NCI-H146 treated with DMSO at 0.1 percent for 48 hours (cell line): ENCODE results near the gene PRKD2.
A peak's percentile ranks its signal among the peaks of the same experiment; 100 is the strongest.
"Not testable (repeated sequence)": the region's sequence is repeated elsewhere in the genome, so short reads cannot be mapped to it uniquely, and the experiment has no call there.

Experiments
- DNase-seq: peaks from one replicate; lab custom pipeline; 2025; ENCODE audit not compliant: unreplicated experiment; lab: John Stamatoyannopoulos, UW

Gene PRKD2

DNA sequence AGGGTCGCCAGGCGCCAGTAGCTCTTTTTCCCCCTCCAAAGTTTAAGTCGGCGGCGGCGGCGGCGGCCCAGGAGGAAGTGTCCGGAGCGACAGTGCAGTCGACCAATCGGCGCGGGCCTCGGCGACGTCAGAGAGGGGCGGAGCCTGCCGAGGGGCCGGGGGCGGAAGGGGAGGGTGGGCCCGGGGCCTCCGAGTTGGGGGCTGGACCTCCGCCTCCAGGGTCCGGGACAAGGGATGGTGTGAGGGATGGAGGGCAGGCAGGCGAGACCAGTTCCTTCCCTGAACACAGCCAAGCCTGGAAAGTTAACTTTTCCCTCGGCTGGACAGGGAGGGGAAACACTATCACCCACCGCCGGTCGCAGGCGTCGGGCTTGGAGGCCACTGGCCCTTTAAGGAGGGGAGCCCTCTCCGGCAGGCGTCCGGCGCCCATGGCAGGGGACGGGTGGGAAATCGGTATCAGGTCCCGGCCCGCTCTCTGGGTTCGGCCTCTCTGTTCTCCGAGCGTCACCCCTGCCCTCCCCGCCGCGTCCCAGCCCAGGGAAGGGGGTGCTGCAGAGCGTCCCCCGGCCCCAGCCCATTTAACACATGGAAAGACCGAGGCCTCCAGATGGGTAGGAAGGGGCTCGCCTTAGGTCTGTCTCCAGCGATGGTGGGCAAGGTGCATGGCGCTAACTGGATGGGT is at the start of gene PRKD2:
Gene PRKD2 (minus strand): TSS at position 81 of the 682 bp plus-strand sequence. CDS start 744 bp downstream, outside the sequence.
- DNase-seq, result peak; percentile 30

DNA sequence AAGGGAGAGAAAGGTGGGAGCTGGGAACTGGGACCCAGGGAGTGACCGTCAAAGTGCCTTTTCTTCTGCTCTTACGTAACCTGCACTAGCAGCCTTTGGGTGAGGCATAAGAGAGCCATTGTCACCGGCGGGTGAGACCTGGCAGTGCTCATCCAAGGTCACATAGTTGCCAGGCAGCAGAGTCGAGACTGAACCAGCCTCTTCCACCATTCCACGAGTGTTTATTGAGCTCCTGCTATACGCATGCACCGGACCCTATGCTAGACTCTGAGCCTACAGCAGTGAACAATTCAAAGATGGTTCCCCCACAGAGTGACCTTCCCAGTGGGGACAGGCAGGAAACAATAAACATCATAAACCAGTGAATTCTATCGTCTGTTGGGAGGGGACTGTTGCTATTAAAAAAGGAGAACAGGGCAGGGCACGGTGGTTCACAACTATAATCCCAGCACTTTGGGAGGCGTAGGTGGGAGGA is 47.9 kb upstream of the PRKD2 start:
- DNase-seq, result no peak

- DNase-seq, result no peak
These were observed 45.5 kb upstream of the PRKD2 start for GRCh38 chr19:46762245-46762890.

- no peak for DNase-seq
These were observed 44.5 kb upstream of the PRKD2 start for GRCh38 chr19:46761418-46761831.

DNA sequence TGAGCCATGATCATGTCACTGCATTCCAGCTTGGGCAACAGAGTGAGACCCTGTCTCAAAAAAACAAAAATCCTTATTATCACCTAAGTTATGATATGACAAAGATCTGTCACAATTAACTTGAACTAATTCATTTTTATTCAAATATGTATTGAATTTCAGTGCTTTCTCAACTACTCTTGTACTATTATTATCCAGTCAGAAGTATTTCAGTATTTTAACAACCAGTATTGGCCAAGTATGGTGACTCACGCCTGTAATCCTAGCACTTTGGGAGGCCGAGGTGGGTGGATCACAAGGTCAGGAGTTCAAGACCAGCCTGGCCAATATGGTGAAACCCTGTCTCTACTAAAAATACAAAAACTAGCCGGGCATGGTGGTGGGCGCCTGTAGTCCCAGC is 44.0 kb upstream of the PRKD2 start:
- not testable (repeated sequence) for DNase-seq

- DNase-seq, result no peak
These were observed 43.4 kb upstream of the PRKD2 start for GRCh38 chr19:46760363-46760762.

GRCh38 chr19:46759817-46760333 is 43.0 kb upstream of the PRKD2 start:
- DNase-seq, result no peak

DNA sequence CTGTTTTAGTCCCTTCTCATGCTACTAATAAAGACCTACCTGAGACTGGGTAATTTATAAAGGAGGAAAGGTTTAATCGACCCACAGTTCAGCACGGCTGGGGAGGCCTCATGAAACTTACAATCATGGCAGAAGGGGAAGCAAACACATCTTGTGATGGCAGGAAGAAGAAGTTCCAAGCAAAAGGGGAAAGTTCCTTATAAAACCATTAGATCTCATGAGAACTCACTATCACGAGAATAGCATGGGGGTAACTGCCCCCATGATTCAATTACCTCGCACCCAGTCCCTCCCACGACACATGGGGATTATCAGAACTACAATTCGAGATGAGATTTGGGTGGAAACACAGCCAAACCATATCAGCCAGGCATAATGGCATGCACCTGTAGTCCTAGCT is 42.3 kb upstream of the PRKD2 start:
- DNase-seq, result no peak

GRCh38 chr19:46756544-46756888 is 39.6 kb upstream of the PRKD2 start:
- no peak for DNase-seq

DNA sequence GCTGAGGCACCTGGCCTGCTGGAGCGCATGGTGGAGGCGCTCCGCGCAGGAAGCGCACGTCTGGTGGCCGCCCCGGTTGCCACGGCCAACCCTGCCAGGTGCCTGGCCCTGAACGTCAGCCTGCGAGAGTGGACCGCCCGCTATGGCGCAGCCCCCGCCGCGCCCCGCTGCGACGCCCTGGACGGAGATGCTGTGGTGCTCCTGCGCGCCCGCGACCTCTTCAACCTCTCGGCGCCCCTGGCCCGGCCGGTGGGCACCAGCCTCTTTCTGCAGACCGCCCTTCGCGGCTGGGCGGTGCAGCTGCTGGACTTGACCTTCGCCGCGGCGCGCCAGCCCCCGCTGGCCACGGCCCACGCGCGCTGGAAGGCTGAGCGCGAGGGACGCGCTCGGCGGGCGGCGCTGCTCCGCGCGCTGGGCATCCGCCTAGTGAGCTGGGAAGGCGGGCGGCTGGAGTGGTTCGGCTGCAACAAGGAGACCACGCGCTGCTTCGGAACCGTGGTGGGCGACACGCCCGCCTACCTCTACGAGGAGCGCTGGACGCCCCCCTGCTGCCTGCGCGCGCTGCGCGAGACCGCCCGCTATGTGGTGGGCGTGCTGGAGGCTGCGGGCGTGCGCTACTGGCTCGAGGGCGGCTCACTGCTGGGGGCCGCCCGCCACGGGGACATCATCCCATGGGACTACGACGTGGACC is 39.1 kb upstream of the PRKD2 start:
- no peak for DNase-seq

- no peak for DNase-seq
These were observed 38.4 kb upstream of the PRKD2 start for GRCh38 chr19:46755077-46755852.

DNA sequence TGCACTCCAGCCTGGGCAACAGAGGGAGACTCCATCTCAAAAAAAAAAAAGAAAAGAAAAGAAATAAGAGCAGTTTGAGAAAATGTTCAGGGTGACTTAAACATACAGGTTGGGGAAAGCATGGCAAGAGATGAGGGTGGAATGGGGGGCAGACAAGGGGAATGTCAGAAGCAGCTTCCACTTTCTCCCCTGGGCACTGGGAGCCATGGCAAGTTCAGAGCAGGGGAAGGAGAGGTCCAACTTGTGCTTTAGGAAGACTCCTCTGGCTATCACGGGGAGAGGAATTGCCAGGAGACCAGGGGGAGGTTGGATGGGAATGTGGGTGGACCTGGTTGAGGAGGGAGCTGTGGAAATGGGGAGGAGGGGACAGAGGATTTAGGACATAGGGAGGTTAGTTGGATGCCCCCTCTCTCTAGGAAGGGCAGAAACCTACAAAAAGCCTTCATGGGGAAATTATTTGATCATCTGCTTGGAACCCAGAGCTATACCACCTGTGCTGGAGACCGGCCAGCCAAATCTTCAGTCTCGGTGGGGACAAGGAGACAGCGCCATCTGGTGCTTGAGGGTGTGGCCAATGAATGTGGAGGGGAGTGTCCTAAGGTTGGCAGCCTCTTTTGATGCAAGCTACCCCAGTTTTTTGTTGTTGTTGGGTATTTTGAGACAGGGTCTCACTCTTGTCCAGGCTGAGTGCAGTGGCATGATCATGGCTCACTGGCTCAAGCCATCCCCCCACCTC is 36.7 kb upstream of the PRKD2 start:
- no peak for DNase-seq

- peak; percentile 4 for DNase-seq
These were observed 31.6 kb upstream of the PRKD2 start for GRCh38 chr19:46748325-46749109.

- peak; percentile 34 for DNase-seq
These were observed 29.6 kb upstream of the PRKD2 start, which contains the start of gene STRN4 for GRCh38 chr19:46746281-46747057. Gene STRN4 (minus strand): TSS chr19:46746450. CDS start chr19:46746430, 20 bp downstream.

DNA sequence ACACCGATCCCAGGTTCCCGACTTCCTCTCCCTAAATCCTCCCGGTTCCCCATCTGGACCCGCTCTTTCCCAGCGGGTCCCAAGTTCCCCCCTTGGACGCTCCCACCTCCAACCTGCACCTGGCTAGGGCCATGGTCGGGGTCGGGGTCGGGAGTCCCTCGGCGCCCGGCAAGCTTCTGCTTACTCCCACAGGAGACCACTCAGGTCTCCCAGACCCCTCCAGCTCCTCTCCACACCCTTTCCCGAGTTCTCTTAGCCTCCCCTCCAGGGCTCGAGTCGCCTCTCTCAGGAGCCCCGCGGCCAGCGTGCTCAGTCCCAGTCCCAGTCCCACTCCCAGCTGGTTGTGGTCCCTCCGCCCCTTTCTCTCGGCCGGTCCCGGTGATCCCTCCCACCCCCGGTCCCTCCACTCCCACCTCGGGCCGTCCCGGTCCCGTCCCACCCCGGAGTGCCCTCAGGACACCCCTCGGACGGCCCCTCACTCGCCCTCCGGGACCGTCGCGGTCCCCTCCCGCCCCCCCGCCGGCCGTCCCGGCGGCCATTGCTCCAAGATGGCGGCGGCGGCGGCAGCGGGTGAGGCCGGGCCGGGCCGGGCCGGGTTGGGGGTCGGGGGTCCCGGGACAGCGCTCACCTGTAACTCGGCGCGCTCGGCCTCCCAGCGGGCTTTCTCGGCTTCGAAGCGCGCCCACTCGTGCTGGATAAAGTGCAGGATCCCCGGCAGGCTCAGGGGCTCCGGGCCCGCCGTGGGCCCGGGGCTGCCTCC is 28.8 kb upstream of the PRKD2 start, which contains the start of gene FKRP:
Gene FKRP (plus strand): TSS at position 537 of the 760 bp plus-strand sequence. CDS start 9,394 bp downstream, outside the sequence.
- DNase-seq, result no peak

GRCh38 chr19:46745030-46745429 is 28.1 kb upstream of the PRKD2 start:
- DNase-seq, result no peak

DNA sequence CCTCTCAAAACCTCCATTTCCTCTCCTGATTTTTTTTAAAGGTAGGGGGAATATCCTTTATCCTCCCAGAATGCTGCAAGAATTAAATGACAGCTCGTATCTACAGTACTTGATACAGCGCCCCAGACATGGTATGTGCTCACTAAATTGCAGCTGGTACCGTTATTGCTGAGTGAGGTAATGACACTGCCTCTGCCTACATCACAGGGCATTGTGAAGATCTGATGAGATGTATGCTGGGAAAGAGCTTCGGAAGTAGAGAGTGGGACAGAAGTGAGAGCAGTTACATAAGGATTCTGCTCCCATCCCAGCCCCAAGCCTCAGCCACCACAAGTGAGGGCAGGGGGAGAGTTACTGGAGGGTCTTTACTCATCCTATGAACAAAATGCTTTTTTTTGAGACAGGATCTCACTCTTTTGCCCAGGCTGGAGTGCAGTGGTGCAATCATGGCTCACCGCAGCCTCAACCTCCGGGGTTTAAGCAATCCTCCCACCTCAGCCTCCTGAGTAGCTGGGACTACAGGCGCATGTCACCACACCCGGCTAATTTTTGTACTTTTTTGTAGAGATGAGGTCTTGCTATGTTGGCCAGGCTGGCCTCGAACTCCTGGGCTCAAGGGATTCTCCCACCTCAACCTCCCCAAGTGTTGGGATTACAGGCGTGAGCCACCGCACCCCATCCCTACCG is 27.2 kb upstream of the PRKD2 start:
- DNase-seq, result no peak
